Measurements from ENCODE around the gene EPS8.

DNA sequence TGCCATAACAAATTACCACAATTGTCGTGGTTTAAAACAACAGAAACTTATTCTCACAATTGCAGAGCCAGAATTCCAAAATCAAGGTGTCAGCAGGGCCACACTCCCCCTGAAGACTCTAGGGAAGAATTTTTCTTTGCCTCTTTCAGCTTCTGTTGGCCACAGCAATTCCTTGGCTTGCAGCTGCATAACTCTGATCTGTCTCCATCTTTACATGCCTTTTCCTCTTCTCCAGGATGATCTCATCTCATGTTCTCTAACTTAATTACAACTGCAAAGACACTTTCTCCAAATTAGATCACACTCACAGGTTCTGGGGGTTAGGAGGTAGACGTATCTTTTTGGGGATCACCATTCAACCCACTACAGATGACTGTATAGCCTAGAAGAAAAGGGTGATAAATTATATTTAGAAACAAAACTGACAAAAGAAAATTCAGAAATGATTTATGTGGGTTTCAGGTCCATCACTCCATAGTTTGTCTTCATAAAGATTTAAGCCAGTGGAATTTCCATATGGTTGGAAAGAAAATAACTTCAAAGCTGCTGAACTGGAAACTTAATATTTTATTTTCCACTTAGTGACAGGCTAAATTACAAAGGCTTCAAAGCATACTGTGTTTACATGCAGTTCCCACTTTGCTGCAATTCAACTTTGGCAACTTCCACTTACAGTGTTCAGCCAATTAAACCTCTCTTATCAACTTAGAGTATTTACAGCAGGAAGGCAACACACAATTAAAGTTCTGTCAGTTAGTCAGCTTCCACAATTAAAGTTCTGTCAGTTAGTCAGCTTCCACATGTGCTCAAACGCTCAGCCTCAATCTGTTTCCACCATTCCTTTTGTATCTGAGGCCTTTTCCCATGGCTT is 213.3 kb downstream of the EPS8 start:
- TF ChIP-seq, protein P1, sequence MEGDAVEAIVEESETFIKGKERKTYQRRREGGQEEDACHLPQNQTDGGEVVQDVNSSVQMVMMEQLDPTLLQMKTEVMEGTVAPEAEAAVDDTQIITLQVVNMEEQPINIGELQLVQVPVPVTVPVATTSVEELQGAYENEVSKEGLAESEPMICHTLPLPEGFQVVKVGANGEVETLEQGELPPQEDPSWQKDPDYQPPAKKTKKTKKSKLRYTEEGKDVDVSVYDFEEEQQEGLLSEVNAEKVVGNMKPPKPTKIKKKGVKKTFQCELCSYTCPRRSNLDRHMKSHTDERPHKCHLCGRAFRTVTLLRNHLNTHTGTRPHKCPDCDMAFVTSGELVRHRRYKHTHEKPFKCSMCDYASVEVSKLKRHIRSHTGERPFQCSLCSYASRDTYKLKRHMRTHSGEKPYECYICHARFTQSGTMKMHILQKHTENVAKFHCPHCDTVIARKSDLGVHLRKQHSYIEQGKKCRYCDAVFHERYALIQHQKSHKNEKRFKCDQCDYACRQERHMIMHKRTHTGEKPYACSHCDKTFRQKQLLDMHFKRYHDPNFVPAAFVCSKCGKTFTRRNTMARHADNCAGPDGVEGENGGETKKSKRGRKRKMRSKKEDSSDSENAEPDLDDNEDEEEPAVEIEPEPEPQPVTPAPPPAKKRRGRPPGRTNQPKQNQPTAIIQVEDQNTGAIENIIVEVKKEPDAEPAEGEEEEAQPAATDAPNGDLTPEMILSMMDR (IDR thresholded peaks at IDR 0.05) = no peak
- TF ChIP-seq POLR2A (IDR thresholded peaks at IDR 0.05) = no peak
